ENCODE data around the gene PSMC5. TPM values are rescaled to one million over a fixed set of nuclear protein-coding genes. Genes with fewer than 3 reads are reported as not detected.
A peak's percentile ranks its signal among the peaks of the same experiment; 100 is the strongest.

The PSMC5 gene
- total RNA-seq, 1 experiment from 2014 or later: 183 TPM

GRCh38 chr17:63834431-63835166 is 7.4 kb downstream of the PSMC5 start:
- Histone ChIP-seq H2AFZ (ENCODE audit: low read length) (no peak overlapping the region), H2BK15ac (ENCODE audit: low read depth, low read length) (no peak overlapping the region), H4K5ac (ENCODE audit: insufficient read length, low read depth, low read length) (no peak overlapping the region), H3K27me3 (ENCODE audit: insufficient read depth, low read length) (no peaks in the 10 kb centered on the region), H3K23ac (ENCODE audit: insufficient read length, low read depth, low read length) (no peak overlapping the region), H3K9me3 (ENCODE audit: control insufficient read depth, low read depth, low read length) (no peaks in the 10 kb centered on the region), H2BK12ac (ENCODE audit: insufficient read length, low read depth, low read length) (no peak overlapping the region), H2BK5ac (ENCODE audit: insufficient read length, low read length) (no peak overlapping the region), H3K23me2 (ENCODE audit: insufficient read length, low read depth, low read length, poor library complexity, severe bottlenecking) (no peaks in the 10 kb centered on the region), H2BK20ac (ENCODE audit: low read depth, low read length, poor library complexity, severe bottlenecking) (no peak overlapping the region), H3K56ac (ENCODE audit: insufficient read length, low read depth, low read length) (no peak overlapping the region), H3K79me2 (ENCODE audit: insufficient read depth, low read length) (no peaks in the 10 kb centered on the region; the same call in 1 of the 2 replicates), H2BK120ac (ENCODE audit: low read depth, low read length, poor library complexity, severe bottlenecking) (no peak overlapping the region), H3T11ph (ENCODE audit: low read length) (no peak overlapping the region), H4K8ac (replicated peaks; ENCODE audit: insufficient read length, low read depth, low read length) (no peak overlapping the region), H3K79me1 (ENCODE audit: insufficient read depth, low read depth, low read length, poor library complexity, severe bottlenecking) (peaks cover 3% of the 10 kb centered on the region), H3K27ac (ENCODE audit: insufficient read length, low read depth, low read length) (no peak overlapping the region), H3K4me2 (ENCODE audit: insufficient read depth, insufficient read length, low read length) (no peak overlapping the region), H3K14ac (ENCODE audit: insufficient read depth, low read length) (no peak overlapping the region), H3K18ac (ENCODE audit: insufficient read length, low read depth, low read length) (no peak overlapping the region), H3K4me1 (ENCODE audit: insufficient read depth, low read length) (no peaks in the 10 kb centered on the region; the same call in 1 of the 2 replicates), H3K9ac (ENCODE audit: extremely low read depth, insufficient read length, low read length) (no peak overlapping the region), H2AK5ac (ENCODE audit: insufficient read length, low read length) (no peak overlapping the region), H3K4ac (ENCODE audit: low read depth, low read length) (no peak overlapping the region), H4K91ac (ENCODE audit: insufficient read length, low read depth, low read length) (no peak overlapping the region), H4K20me1 (ENCODE audit: control insufficient read depth, insufficient read depth, insufficient read length) (peaks cover 2% of the 10 kb centered on the region)
- Mint-ChIP-seq H3K9me3 (no peaks in the 10 kb centered on the region), H3K4me1 (peaks cover 12 to 23% of the 10 kb centered on the region in 2 experiments), H3K4me3 (no peak overlapping the region), H3K27me3 (ENCODE audit: low read depth) (no peaks in the 10 kb centered on the region), H3K27ac (peak overlapping the region in 1 of 3 experiments; percentile 40; a peak in 2 of 7 replicates), H3K36me3 (ENCODE audit: insufficient read depth in 1 of 3, low read depth in 3 of 3) (peaks cover 52 to 73% (median 72%) of the 10 kb centered on the region in 3 experiments)
- TF ChIP-seq CTCF (conservative IDR thresholded peaks at IDR 0.05): peak; percentile 75
- DNase-seq: peak; percentile 92
- WGBS (ENCODE audit: extremely low coverage, insufficient read length, low lambda C conversion rate): no CpG with 5 or more reads among the region's 13 CpGs

Data from H9 (cell line).